HCT116 (cell line): ENCODE results near the gene FGF13.

Experiments used
- POLR2A ChIP-seq: IDR thresholded peaks from 2 replicates; pipeline ENCODE4 v1.7.0; 2011; ENCODE audit warnings: borderline replicate concordance; ENCODE audit not compliant: insufficient read depth, insufficient read length; ENCODE audit errors: extremely low read depth
- SIN3A ChIP-seq: IDR thresholded peaks from 2 replicates; pipeline ENCODE4 v1.6.1; 2012; ENCODE audit warnings: low read depth

GRCh38 chrX:138711399-138712347 is at the start of gene FGF13:
- no peak for TF ChIP-seq SIN3A
- TF ChIP-seq POLR2A = no peak
